ENCODE data around the gene FAM89B. TPM values are rescaled to one million over a fixed set of nuclear protein-coding genes. Genes with fewer than 3 reads are reported as not detected.
A peak's percentile ranks its signal among the peaks of the same experiment; 100 is the strongest.

FAM89B gene
- total and polyA plus RNA-seq, 10 donors = 34.5 to 66.1 (median 48.4) TPM

DNA sequence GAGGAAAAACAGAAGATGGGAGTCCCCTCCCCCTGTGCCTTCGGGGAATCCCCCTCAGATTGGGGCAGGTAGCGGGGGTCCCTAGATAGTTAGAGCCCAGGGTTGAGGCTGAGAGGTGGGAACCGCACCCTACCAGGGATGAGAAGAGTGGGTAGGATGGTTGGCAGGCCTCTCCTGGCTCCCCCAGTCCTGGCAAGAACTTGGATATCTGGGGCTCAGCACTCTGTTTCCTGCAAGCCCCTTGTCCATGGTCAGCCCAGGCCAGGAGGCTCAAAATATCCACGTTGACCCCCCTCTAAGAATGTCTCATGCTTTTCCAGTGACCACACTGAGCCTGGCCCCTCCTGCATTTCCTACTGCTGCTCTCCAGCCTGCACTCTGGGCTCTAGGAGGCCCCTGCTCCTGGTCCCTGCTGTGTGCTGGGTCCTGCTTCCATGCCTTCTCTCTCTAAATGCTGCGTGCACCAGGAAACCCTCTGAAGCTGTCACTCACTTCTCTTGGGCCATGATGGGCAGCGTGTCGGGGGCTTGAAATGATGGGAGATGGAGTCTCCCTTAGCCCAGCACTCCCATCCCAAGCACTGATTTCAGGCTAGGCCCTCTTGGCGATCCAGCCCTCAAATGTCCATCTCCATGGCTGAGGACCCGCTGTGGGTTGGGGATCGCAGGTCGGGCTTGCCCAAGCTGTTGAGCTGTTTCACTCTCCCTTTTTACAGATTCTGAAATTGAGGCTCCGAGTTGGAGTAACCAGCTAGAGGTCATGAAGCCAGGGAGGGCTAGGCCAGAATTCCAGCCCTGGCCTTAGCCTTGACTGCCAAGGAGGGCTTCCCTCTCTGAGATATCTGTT lies 39.6 kb downstream of the FAM89B start:
- Histone ChIP-seq H3K4me1 (peaks cover 56 to 80% (median 69%) of the 10 kb centered on the region in 6 donors), H3K4me3 (peak overlapping the region; percentile 84 to 97 (median 95)), H3K36me3 (peaks cover 0 to 62% (median 38%) of the 10 kb centered on the region in 6 donors), H3K27ac (peak overlapping the region; percentile 68 to 99 (median 97)), H3K9me3 (no peaks in the 10 kb centered on the region), H3K27me3 (replicated peaks in 1 of 7) (no peaks in the 10 kb centered on the region)
- WGBS, 5 donors = 33 to 46% (median 38%) methylated on average over 12 of the region's 12 CpGs
- intact Hi-C loops (cut with DNase I; ENCODE audit: low total_unique reads) = no loop called here
- no peak for DNase-seq
- TF ChIP-seq, protein P1, sequence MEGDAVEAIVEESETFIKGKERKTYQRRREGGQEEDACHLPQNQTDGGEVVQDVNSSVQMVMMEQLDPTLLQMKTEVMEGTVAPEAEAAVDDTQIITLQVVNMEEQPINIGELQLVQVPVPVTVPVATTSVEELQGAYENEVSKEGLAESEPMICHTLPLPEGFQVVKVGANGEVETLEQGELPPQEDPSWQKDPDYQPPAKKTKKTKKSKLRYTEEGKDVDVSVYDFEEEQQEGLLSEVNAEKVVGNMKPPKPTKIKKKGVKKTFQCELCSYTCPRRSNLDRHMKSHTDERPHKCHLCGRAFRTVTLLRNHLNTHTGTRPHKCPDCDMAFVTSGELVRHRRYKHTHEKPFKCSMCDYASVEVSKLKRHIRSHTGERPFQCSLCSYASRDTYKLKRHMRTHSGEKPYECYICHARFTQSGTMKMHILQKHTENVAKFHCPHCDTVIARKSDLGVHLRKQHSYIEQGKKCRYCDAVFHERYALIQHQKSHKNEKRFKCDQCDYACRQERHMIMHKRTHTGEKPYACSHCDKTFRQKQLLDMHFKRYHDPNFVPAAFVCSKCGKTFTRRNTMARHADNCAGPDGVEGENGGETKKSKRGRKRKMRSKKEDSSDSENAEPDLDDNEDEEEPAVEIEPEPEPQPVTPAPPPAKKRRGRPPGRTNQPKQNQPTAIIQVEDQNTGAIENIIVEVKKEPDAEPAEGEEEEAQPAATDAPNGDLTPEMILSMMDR (IDR thresholded peaks at IDR 0.05 in 8 of 11, conservative IDR thresholded peaks at IDR 0.05 in 3 of 11) = no peak
- no peak for TF ChIP-seq POLR2A (IDR thresholded peaks at IDR 0.05)
- TF ChIP-seq POLR2AphosphoS5 (IDR thresholded peaks at IDR 0.05) = no peak

DNA sequence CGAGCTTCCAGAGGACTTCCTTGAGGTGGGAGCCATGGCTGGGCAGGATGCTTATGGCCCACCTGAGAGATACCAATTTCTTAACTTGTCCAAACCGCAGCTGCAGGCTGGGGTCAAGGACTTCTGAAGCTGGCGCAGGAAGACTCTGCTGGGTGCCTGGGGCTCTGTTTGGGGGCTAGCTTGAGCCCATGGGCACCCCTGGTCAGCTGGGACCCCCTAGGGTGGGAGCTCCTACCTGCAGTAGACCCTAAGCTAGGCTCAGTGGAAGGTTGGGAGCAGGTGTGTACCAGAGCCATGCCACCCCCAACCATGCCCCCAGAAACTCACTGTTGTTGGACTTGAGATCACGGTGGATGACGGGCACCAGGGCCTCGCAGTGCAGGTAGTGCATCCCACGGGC lies 40.4 kb downstream of the FAM89B start:
- H3K4me3 ChIP-seq = peak overlapping the region; percentile 84 to 97 (median 95)
- WGBS, 5 donors = 18 to 43% (median 30%) methylated on average over 3 to 7 of the region's 7 CpGs
- no peak for TF ChIP-seq POLR2AphosphoS5 (IDR thresholded peaks at IDR 0.05)
- no peak for TF ChIP-seq POLR2A (IDR thresholded peaks at IDR 0.05)
- TF ChIP-seq, protein P1 (IDR thresholded peaks at IDR 0.05 in 8 of 11, conservative IDR thresholded peaks at IDR 0.05 in 3 of 11) = no peak
- peak; percentile 78 for DNase-seq
- peaks cover 55 to 80% (median 70%) of the 10 kb centered on the region in 6 donors for H3K4me1 ChIP-seq
- intact Hi-C loops (cut with DNase I; ENCODE audit: low total_unique reads) = no loop called here
- no peaks in the 10 kb centered on the region for H3K27me3 ChIP-seq (replicated peaks in 1 of 7)
- peak overlapping the region; percentile 51 to 99 (median 97) for H3K27ac ChIP-seq
- no peaks in the 10 kb centered on the region for H3K9me3 ChIP-seq
- H3K36me3 ChIP-seq = peaks cover 0 to 62% (median 38%) of the 10 kb centered on the region in 6 donors

- peaks cover 52 to 80% (median 67%) of the 10 kb centered on the region in 6 donors for H3K4me1 ChIP-seq
Observed at GRCh38 chr11:65613091-65613928, 41.0 kb downstream of the FAM89B start.

More at GRCh38 chr11:65613091-65613928, 41.0 kb downstream of the FAM89B start:
- H3K27me3 ChIP-seq (replicated peaks in 1 of 7) = no peaks in the 10 kb centered on the region
- WGBS, 5 donors = 4 to 32% (median 13%) methylated on average over 11 to 43 of the region's 43 CpGs
- DNase-seq = peak; percentile 88
- TF ChIP-seq, protein P1 (IDR thresholded peaks at IDR 0.05 in 8 of 11, conservative IDR thresholded peaks at IDR 0.05 in 3 of 11) = no peak
- TF ChIP-seq POLR2A (IDR thresholded peaks at IDR 0.05) (no peak), POLR2AphosphoS5 (IDR thresholded peaks at IDR 0.05) (peak in 1 of 3 donors; percentile 24)
- intact Hi-C loops (cut with DNase I; ENCODE audit: low total_unique reads) = no loop called here
- H3K36me3 ChIP-seq = peaks cover 5 to 62% (median 38%) of the 10 kb centered on the region in 6 donors
- H3K27ac ChIP-seq = peak overlapping the region; percentile 92 to 99 (median 97)
- H3K9me3 ChIP-seq = no peaks in the 10 kb centered on the region
- peak overlapping the region; percentile 84 to 97 (median 95) for H3K4me3 ChIP-seq

Data from spleen (tissue), 11 donors.